H9 (cell line): Measurements from ENCODE around the gene FBXL13. TPM values are rescaled to one million over a fixed set of nuclear protein-coding genes. Genes with fewer than 3 reads are reported as not detected.

Experiments
- DNase-seq: peaks from one replicate; pipeline ENCODE4 v3.0.0-alpha.2; 2017
- H2AFZ ChIP-seq: one replicate; pipeline ENCODE4 v1.6.1; 2013; ENCODE audit warnings: mild to moderate bottlenecking, low read length, control low read depth, moderate library complexity
- H2AK5ac ChIP-seq: 2 replicates; pipeline ENCODE4 v1.6.1; 2013; ENCODE audit warnings: low read length, control low read depth, mixed read lengths; ENCODE audit not compliant: insufficient read length
- H2BK120ac ChIP-seq: one replicate; pipeline ENCODE4 v1.6.1; 2013; ENCODE audit warnings: low read depth, mild to moderate bottlenecking, low read length, control low read depth, inconsistent platforms; ENCODE audit not compliant: poor library complexity, severe bottlenecking
- H2BK12ac ChIP-seq: 2 replicates; pipeline ENCODE4 v1.6.1; 2013; ENCODE audit warnings: low read length, control low read depth, mixed read lengths, low read depth; ENCODE audit not compliant: insufficient read length
- H2BK15ac ChIP-seq: 2 replicates; pipeline ENCODE4 v1.6.1; 2013; ENCODE audit warnings: low read depth, low read length, control low read depth
- H2BK20ac ChIP-seq: one replicate; pipeline ENCODE4 v1.6.1; 2013; ENCODE audit warnings: low read depth, mild to moderate bottlenecking, low read length, control low read depth, inconsistent platforms; ENCODE audit not compliant: poor library complexity, severe bottlenecking
- H2BK5ac ChIP-seq: 2 replicates; pipeline ENCODE4 v1.6.1; 2013; ENCODE audit warnings: low read length, control low read depth, mixed read lengths; ENCODE audit not compliant: insufficient read length
- H3K14ac ChIP-seq: 2 replicates; pipeline ENCODE4 v1.6.1; 2013; ENCODE audit warnings: low read length, control low read depth; ENCODE audit not compliant: insufficient read depth
- H3K18ac ChIP-seq: 2 replicates; pipeline ENCODE4 v1.6.1; 2013; ENCODE audit warnings: low read depth, mild to moderate bottlenecking, mixed read lengths, low read length, control low read depth; ENCODE audit not compliant: insufficient read length
- H3K23ac ChIP-seq: 2 replicates; pipeline ENCODE4 v1.6.1; 2013; ENCODE audit warnings: low read length, control low read depth, mixed read lengths, low read depth; ENCODE audit not compliant: insufficient read length
- H3K23me2 ChIP-seq: 2 replicates; pipeline ENCODE4 v1.6.1; 2013; ENCODE audit warnings: low read depth, mild to moderate bottlenecking, mixed read lengths, low read length, control low read depth; ENCODE audit not compliant: insufficient read length, poor library complexity, severe bottlenecking
- H3K27ac ChIP-seq: 2 replicates; pipeline ENCODE4 v1.5.1; 2013; ENCODE audit warnings: low read length, control low read depth, mixed read lengths, low read depth; ENCODE audit not compliant: insufficient read length
- H3K27me3 ChIP-seq: 2 replicates; pipeline ENCODE4 v1.6.1; 2013; ENCODE audit warnings: low read length, control low read depth, inconsistent platforms; ENCODE audit not compliant: insufficient read depth
- H3K4ac ChIP-seq: 2 replicates; pipeline ENCODE4 v1.6.1; 2013; ENCODE audit warnings: low read depth, mild to moderate bottlenecking, control low read depth, inconsistent platforms, low read length, moderate library complexity
- H3K4me1 ChIP-seq: 2 replicates; pipeline ENCODE4 v1.6.1; 2013; ENCODE audit warnings: low read length, control low read depth, inconsistent platforms; ENCODE audit not compliant: insufficient read depth
- H3K4me2 ChIP-seq: 2 replicates; pipeline ENCODE4 v1.6.1; 2013; ENCODE audit warnings: low read length, control low read depth, mixed read lengths; ENCODE audit not compliant: insufficient read length, insufficient read depth
- H3K56ac ChIP-seq: 2 replicates; pipeline ENCODE4 v1.6.1; 2013; ENCODE audit warnings: low read depth, mild to moderate bottlenecking, mixed read lengths, low read length, control low read depth; ENCODE audit not compliant: insufficient read length
- H3K79me1 ChIP-seq: 2 replicates; pipeline ENCODE4 v1.6.1; 2013; ENCODE audit warnings: low read depth, mild to moderate bottlenecking, moderate library complexity, low read length, control low read depth, inconsistent platforms; ENCODE audit not compliant: insufficient read depth, poor library complexity, severe bottlenecking
- H3K79me2 ChIP-seq: 2 replicates; pipeline ENCODE4 v1.6.1; 2013; ENCODE audit warnings: low read length, control low read depth, inconsistent platforms; ENCODE audit not compliant: insufficient read depth
- H3K9ac ChIP-seq: 2 replicates; pipeline ENCODE4 v1.6.1; 2013; ENCODE audit warnings: low read length, control low read depth, mixed read lengths; ENCODE audit not compliant: insufficient read length; ENCODE audit errors: extremely low read depth
- H3K9me3 ChIP-seq: one replicate; pipeline ENCODE4 v1.6.1; 2013; ENCODE audit warnings: low read depth, low read length, inconsistent platforms; ENCODE audit not compliant: control insufficient read depth
- H3T11ph ChIP-seq: one replicate; pipeline ENCODE4 v1.6.1; 2013; ENCODE audit warnings: mild to moderate bottlenecking, low read length, control low read depth, inconsistent platforms
- H4K20me1 ChIP-seq: one replicate; pipeline ENCODE4 v1.6.1; 2013; ENCODE audit not compliant: control insufficient read depth, insufficient read length, insufficient read depth
- H4K5ac ChIP-seq: 2 replicates; pipeline ENCODE4 v1.6.1; 2013; ENCODE audit warnings: low read depth, mild to moderate bottlenecking, mixed read lengths, low read length, control low read depth; ENCODE audit not compliant: insufficient read length
- H4K8ac ChIP-seq: replicated peaks from 2 replicates; pipeline ENCODE4 v1.6.1; 2013; ENCODE audit warnings: low read length, control low read depth, mixed read lengths, low read depth; ENCODE audit not compliant: insufficient read length
- H4K91ac ChIP-seq: 2 replicates; pipeline ENCODE4 v1.6.1; 2013; ENCODE audit warnings: low read depth, mild to moderate bottlenecking, moderate library complexity, mixed read lengths, low read length, control low read depth; ENCODE audit not compliant: insufficient read length
- H3K27ac Mint-ChIP-seq, 3 experiments: 2 replicates in 2 of 3; 3 replicates in 1 of 3; pipeline ENCODE4 v1.8.0; 2020 to 2021; ENCODE audit warnings: mixed read lengths in 3 of 3, mild to moderate bottlenecking in 1 of 3, moderate library complexity in 1 of 3
- H3K27me3 Mint-ChIP-seq: 2 replicates; pipeline ENCODE4 v1.8.0; 2021; ENCODE audit warnings: low read depth, mild to moderate bottlenecking, moderate library complexity, mixed read lengths
- H3K36me3 Mint-ChIP-seq, 3 experiments: 2 replicates in 2 of 3; 3 replicates in 1 of 3; pipeline ENCODE4 v1.8.0; 2020 to 2021; ENCODE audit warnings: low read depth in 3 of 3, mixed read lengths in 3 of 3; ENCODE audit not compliant: insufficient read depth in 1 of 3
- H3K4me1 Mint-ChIP-seq, 2 experiments: 2 replicates each; pipeline ENCODE4 v1.8.0; 2020; ENCODE audit warnings: mixed read lengths in 2 of 2
- H3K4me3 Mint-ChIP-seq, 2 experiments: 2 replicates in 1 of 2; 3 replicates in 1 of 2; pipeline ENCODE4 v1.8.0; 2020 to 2021; ENCODE audit warnings: mild to moderate bottlenecking in 2 of 2, mixed read lengths in 2 of 2, moderate library complexity in 1 of 2
- H3K9me3 Mint-ChIP-seq, 2 experiments: 2 replicates in 1 of 2; 3 replicates in 1 of 2; pipeline ENCODE4 v1.8.0; 2020; ENCODE audit warnings: mild to moderate bottlenecking in 2 of 2, mixed read lengths in 2 of 2, moderate library complexity in 1 of 2
- total RNA-seq: library from RNA; stranded (reverse); gene quantifications from 2 replicates; pipeline ENCODE4 v1.2.1, GENCODE V29; 2021
- TF ChIP-seq, protein P1 (sequence below): fragments of 200-600 bp; sonication (generic); conservative IDR thresholded peaks from 3 replicates; pipeline ENCODE4 v1.8.0; 2021; ENCODE audit warnings: antibody characterized with exemption, mild to moderate bottlenecking

The FBXL13 gene
- total RNA-seq, 1 experiment from 2014 or later, result 4.4 TPM

DNA sequence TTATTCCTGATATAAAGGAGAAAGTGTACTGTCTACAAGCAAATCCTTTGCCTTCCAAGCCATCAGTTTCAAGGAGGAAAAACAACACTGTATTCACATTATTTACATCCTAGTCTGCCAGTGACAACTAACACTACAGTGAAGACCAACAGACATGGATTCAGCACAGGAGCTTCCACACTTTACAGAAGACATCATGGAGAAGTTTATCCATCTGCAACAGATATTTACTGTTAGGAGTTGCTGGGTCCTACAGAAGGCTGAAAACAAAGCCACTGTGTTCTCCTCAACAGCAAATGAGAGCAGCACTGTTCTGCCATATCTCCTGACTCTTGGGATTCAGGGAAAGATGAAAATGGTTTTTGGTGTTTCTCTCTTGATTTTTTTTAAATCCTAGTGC, 42.4 kb upstream of the FBXL13 start:
- H3T11ph ChIP-seq, result no peak overlapping the region
- no peaks in the 10 kb centered on the region for H3K9me3 ChIP-seq
- TF ChIP-seq, protein P1, sequence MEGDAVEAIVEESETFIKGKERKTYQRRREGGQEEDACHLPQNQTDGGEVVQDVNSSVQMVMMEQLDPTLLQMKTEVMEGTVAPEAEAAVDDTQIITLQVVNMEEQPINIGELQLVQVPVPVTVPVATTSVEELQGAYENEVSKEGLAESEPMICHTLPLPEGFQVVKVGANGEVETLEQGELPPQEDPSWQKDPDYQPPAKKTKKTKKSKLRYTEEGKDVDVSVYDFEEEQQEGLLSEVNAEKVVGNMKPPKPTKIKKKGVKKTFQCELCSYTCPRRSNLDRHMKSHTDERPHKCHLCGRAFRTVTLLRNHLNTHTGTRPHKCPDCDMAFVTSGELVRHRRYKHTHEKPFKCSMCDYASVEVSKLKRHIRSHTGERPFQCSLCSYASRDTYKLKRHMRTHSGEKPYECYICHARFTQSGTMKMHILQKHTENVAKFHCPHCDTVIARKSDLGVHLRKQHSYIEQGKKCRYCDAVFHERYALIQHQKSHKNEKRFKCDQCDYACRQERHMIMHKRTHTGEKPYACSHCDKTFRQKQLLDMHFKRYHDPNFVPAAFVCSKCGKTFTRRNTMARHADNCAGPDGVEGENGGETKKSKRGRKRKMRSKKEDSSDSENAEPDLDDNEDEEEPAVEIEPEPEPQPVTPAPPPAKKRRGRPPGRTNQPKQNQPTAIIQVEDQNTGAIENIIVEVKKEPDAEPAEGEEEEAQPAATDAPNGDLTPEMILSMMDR, result no peak
- H2AK5ac ChIP-seq, result no peak overlapping the region
- H3K4ac ChIP-seq, result no peak overlapping the region
- no peaks in the 10 kb centered on the region for H3K9me3 Mint-ChIP-seq
- H3K4me1 Mint-ChIP-seq, result no peaks in the 10 kb centered on the region
- no peak overlapping the region for H4K8ac ChIP-seq
- no peak overlapping the region for H2BK12ac ChIP-seq
- no peak overlapping the region for H2BK15ac ChIP-seq
- no peak for DNase-seq
- H3K36me3 Mint-ChIP-seq, result peaks cover 12 to 16% (median 15%) of the 10 kb centered on the region in 3 experiments; a peak in 6 of 7 replicates
- H3K18ac ChIP-seq, result no peak overlapping the region
- no peak overlapping the region for H3K14ac ChIP-seq
- no peak overlapping the region for H3K27ac ChIP-seq
- H3K27me3 ChIP-seq, result no peaks in the 10 kb centered on the region
- no peak overlapping the region for H2AFZ ChIP-seq
- H3K79me1 ChIP-seq, result no peaks in the 10 kb centered on the region
- no peak overlapping the region for H3K4me2 ChIP-seq
- H4K5ac ChIP-seq, result no peak overlapping the region
- no peaks in the 10 kb centered on the region for H3K27me3 Mint-ChIP-seq
- no peak overlapping the region for H2BK120ac ChIP-seq
- no peak overlapping the region for H2BK20ac ChIP-seq
- no peak overlapping the region for H3K9ac ChIP-seq
- H3K79me2 ChIP-seq, result no peaks in the 10 kb centered on the region
- no peak overlapping the region for H3K56ac ChIP-seq
- H3K23me2 ChIP-seq, result no peaks in the 10 kb centered on the region
- no peak overlapping the region for H3K4me3 Mint-ChIP-seq
- no peaks in the 10 kb centered on the region for H3K4me1 ChIP-seq
- H3K27ac Mint-ChIP-seq, result no peak overlapping the region
- H4K20me1 ChIP-seq, result no peaks in the 10 kb centered on the region
- H3K23ac ChIP-seq, result no peak overlapping the region
- no peak overlapping the region for H4K91ac ChIP-seq
- H2BK5ac ChIP-seq, result no peak overlapping the region
